ENCODE data around the gene PHACTR1. TPM values are rescaled to one million over a fixed set of nuclear protein-coding genes. Genes with fewer than 3 reads are reported as not detected.

The PHACTR1 gene
- total and polyA plus RNA-seq, 9 of the 15 experiments (the other 6 are each of a cell fraction or from before 2014, with no cell fraction given), result 11.5 to 32.6 (median 22.0) TPM

- no peak overlapping the region; the same call in 2 of the 3 replicates for H3K27ac ChIP-seq (ENCODE audit: extremely low read depth, low read depth, low read length)
- WGBS (ENCODE audit: insufficient coverage, low coverage, missing lambda C conversion rate), result 98% methylated on average over 13 of the region's 13 CpGs
These were observed 572.4 kb downstream of the PHACTR1 start for GRCh38 chr6:13288969-13289391.

More at GRCh38 chr6:13288969-13289391, 572.4 kb downstream of the PHACTR1 start:
- no peak overlapping the region for H3K4me3 ChIP-seq
- BruUV-seq (replicated peaks), result no TSS peak
- H3K27me3 ChIP-seq (ENCODE audit: control insufficient read depth in 2 of 2, insufficient read depth in 2 of 2, low read length in 2 of 2), result no peaks in the 10 kb centered on the region
- ATAC-seq (no peak), FAIRE-seq (no peak), DNase-seq (ENCODE audit: extremely low read depth in 1 of 4, low spot score in 3 of 4) (no peak)
- no peaks in the 10 kb centered on the region for H4K20me1 ChIP-seq (replicated peaks; ENCODE audit: control insufficient read depth, insufficient read depth, low read length)
- peaks cover 7 to 11% of the 10 kb centered on the region in 2 experiments; a peak in 3 of 5 replicates for H3K4me1 ChIP-seq (replicated peaks in 1 of 2; ENCODE audit: control insufficient read depth in 2 of 2, insufficient read depth in 2 of 2, low read length in 2 of 2)
- CTCF ChIA-PET (ENCODE audit: low intra/inter-chr PET ratio), result no interaction called here
- POLR2A ChIA-PET, result interaction anchor here (1.9 kb wide), 1 partner anchor 14 kb away, joined by 5 read pairs; no protein-coding TSS in a partner anchor
- H3K9me1 ChIP-seq (ENCODE audit: control insufficient read depth, insufficient read depth, low read length), result no peaks in the 10 kb centered on the region
- H3K9ac ChIP-seq (ENCODE audit: insufficient read depth in 1 of 2, low read depth in 2 of 2, low read length in 2 of 2), result no peak overlapping the region; a peak in 1 of 4 replicates
- intact Hi-C loops (cut with micrococcal nuclease) (loop anchor here (5.0 kb wide), 1 partner anchor 77 kb away; no protein-coding TSS in a partner anchor), in situ Hi-C loops (cut with MboI) (no loop called here)
- no peak overlapping the region for H3K4me2 ChIP-seq (ENCODE audit: insufficient read depth, low read length)
- TF ChIP-seq SETDB1 (IDR thresholded peaks at IDR 0.05; ENCODE audit: low read length) (peak; percentile 80), DMBX1 (CRISPR knock-in tag; IDR thresholded peaks at IDR 0.05; ENCODE audit: borderline replicate concordance) (no peak), NR2C1 (IDR thresholded peaks at IDR 0.05) (no peak), NR2C1 (tag; IDR thresholded peaks at IDR 0.05) (no peak), ZNF589 (CRISPR knock-in tag; IDR thresholded peaks at IDR 0.05; ENCODE audit: low read depth) (no peak), CBX1 (IDR thresholded peaks at IDR 0.05; ENCODE audit: low read depth) (no peak), MTF1 (CRISPR knock-in tag; IDR thresholded peaks at IDR 0.05; ENCODE audit: borderline replicate concordance) (no peak), SMC3 (conservative IDR thresholded peaks at IDR 0.05; ENCODE audit: insufficient read depth, low read depth, low read length) (no peak), PCBP2 (IDR thresholded peaks at IDR 0.05; ENCODE audit: low read depth, low read length, poor library complexity, severe bottlenecking) (no peak), WHSC1 (IDR thresholded peaks at IDR 0.05; ENCODE audit: low read length) (peak; percentile 66), IRF2 (CRISPR knock-in tag; IDR thresholded peaks at IDR 0.05) (no peak), NCOA2 (IDR thresholded peaks at IDR 0.05; ENCODE audit: partially characterized antibody in 2 of 2) (no peak), ESRRB (CRISPR knock-in tag; IDR thresholded peaks at IDR 0.05; ENCODE audit: borderline replicate concordance) (no peak), TAF15 (IDR thresholded peaks at IDR 0.05; ENCODE audit: low read depth, low read length) (no peak), E2F4 (CRISPR knock-in tag; IDR thresholded peaks at IDR 0.05; ENCODE audit: low read depth) (no peak), CTBP1 (IDR thresholded peaks at IDR 0.05; ENCODE audit: borderline replicate concordance) (no peak)
- H3K9me3 ChIP-seq (replicated peaks; ENCODE audit: control insufficient read depth, insufficient read depth, low read depth, low read length), result peaks cover 11% of the 10 kb centered on the region
- H2AFZ ChIP-seq (ENCODE audit: low read depth, low read length), result no peak overlapping the region
- H3K36me3 ChIP-seq (ENCODE audit: control insufficient read depth, insufficient read depth, low read length), result peaks cover 62% of the 10 kb centered on the region
- no peaks in the 10 kb centered on the region for H3K79me2 ChIP-seq (ENCODE audit: control insufficient read depth, insufficient read depth, low read length)
